Mesothelial cell of epicardium (in vitro differentiated cells): ENCODE measurements around the gene RNF187. TPM values are rescaled to one million over a fixed set of nuclear protein-coding genes. Genes with fewer than 3 reads are reported as not detected.

Source experiments
- DNase-seq, 2 experiments: peaks; one replicate each; pipeline ENCODE4 v3.0.0; 2021; ENCODE audit warnings: low spot score in 2 of 2; ENCODE audit not compliant: unreplicated experiment in 2 of 2
- H3K27ac Mint-ChIP-seq: 2 replicates; pipeline ENCODE4 v1.8.0; 2021; ENCODE audit warnings: mixed read lengths
- H3K27me3 Mint-ChIP-seq: 2 replicates; pipeline ENCODE4 v1.8.0; 2021; ENCODE audit warnings: low read depth, mixed read lengths
- H3K36me3 Mint-ChIP-seq: 2 replicates; pipeline ENCODE4 v1.8.0; 2021; ENCODE audit warnings: mixed read lengths
- H3K4me1 Mint-ChIP-seq: 2 replicates; pipeline ENCODE4 v1.8.0; 2021; ENCODE audit warnings: mixed read lengths
- H3K4me3 Mint-ChIP-seq: 2 replicates; pipeline ENCODE4 v1.8.0; 2021; ENCODE audit warnings: mild to moderate bottlenecking, moderate library complexity, mixed read lengths
- H3K9me3 Mint-ChIP-seq: 2 replicates; pipeline ENCODE4 v1.8.0; 2021; ENCODE audit warnings: mixed read lengths
- total RNA-seq: library from RNA; stranded (reverse); gene quantifications from 3 replicates; pipeline ENCODE4 v1.2.1, GENCODE V29; 2021
- TF ChIP-seq, protein P1 (sequence below): fragments of 200-600 bp; sonication (generic); IDR thresholded peaks from one replicate; pipeline ENCODE4 v1.5.0; 2021; ENCODE audit warnings: antibody characterized with exemption; ENCODE audit not compliant: unreplicated experiment

RNF187 gene
- total RNA-seq, 1 donor from 2014 or later = 85.1 TPM

DNA sequence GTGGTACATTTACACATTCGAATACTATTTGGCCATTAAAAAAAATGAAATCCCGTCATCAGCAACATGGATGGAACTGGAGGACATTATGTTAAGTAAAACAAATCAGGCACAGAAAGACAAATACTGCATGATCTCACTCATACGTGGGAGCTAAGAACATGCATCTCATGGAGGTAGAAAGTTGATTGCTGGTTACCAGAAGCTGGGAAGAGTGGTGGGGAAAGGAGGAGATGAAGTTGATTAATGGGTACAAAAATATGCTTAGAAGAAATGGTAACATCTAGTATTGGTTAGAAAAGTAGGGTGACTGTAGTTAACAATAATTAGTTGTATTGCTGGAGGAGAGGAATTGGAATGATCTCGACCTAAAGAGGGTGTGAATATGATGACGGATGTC, 24.6 kb upstream of the RNF187 start:
- no peak overlapping the region for H3K4me3 Mint-ChIP-seq
- H3K27ac Mint-ChIP-seq = no peak overlapping the region
- H3K4me1 Mint-ChIP-seq = peaks cover 33% of the 10 kb centered on the region
- peaks cover 70% of the 10 kb centered on the region for H3K27me3 Mint-ChIP-seq
- H3K36me3 Mint-ChIP-seq = no peaks in the 10 kb centered on the region
- no peak for DNase-seq
- TF ChIP-seq, protein P1, sequence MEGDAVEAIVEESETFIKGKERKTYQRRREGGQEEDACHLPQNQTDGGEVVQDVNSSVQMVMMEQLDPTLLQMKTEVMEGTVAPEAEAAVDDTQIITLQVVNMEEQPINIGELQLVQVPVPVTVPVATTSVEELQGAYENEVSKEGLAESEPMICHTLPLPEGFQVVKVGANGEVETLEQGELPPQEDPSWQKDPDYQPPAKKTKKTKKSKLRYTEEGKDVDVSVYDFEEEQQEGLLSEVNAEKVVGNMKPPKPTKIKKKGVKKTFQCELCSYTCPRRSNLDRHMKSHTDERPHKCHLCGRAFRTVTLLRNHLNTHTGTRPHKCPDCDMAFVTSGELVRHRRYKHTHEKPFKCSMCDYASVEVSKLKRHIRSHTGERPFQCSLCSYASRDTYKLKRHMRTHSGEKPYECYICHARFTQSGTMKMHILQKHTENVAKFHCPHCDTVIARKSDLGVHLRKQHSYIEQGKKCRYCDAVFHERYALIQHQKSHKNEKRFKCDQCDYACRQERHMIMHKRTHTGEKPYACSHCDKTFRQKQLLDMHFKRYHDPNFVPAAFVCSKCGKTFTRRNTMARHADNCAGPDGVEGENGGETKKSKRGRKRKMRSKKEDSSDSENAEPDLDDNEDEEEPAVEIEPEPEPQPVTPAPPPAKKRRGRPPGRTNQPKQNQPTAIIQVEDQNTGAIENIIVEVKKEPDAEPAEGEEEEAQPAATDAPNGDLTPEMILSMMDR = no peak
- H3K9me3 Mint-ChIP-seq = no peaks in the 10 kb centered on the region

DNA sequence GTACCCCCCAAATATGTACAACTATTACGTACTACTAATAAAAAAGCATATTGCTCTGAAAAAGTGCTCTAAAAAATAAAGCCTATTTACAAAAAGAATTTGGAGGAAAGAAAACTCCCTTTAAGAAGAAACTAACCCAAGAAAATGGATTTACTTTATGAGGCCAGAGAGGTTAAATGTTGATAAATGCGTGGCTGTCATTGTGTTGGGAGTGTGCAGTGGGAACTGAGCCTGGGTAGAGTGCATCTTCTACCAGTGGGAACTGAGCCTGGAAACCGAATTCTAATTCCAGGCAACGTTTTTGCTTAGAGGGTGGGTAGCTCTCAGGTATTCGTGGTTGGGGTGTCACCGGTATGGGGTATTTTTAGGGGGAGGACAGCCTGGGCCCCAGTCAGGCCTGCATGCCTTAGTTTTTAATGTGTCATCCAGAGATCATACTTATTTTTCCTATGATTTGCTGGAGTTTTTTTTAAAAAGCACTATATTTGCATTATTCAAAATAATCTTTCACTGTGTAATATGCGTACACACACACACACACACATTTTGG, 24.1 kb upstream of the RNF187 start:
- H3K27me3 Mint-ChIP-seq = peaks cover 75% of the 10 kb centered on the region
- H3K36me3 Mint-ChIP-seq = no peaks in the 10 kb centered on the region
- H3K27ac Mint-ChIP-seq = no peak overlapping the region
- H3K9me3 Mint-ChIP-seq = no peaks in the 10 kb centered on the region
- TF ChIP-seq, protein P1 = no peak
- peak overlapping the region; percentile 78 for H3K4me3 Mint-ChIP-seq
- no peak for DNase-seq
- H3K4me1 Mint-ChIP-seq = peaks cover 31% of the 10 kb centered on the region

DNA sequence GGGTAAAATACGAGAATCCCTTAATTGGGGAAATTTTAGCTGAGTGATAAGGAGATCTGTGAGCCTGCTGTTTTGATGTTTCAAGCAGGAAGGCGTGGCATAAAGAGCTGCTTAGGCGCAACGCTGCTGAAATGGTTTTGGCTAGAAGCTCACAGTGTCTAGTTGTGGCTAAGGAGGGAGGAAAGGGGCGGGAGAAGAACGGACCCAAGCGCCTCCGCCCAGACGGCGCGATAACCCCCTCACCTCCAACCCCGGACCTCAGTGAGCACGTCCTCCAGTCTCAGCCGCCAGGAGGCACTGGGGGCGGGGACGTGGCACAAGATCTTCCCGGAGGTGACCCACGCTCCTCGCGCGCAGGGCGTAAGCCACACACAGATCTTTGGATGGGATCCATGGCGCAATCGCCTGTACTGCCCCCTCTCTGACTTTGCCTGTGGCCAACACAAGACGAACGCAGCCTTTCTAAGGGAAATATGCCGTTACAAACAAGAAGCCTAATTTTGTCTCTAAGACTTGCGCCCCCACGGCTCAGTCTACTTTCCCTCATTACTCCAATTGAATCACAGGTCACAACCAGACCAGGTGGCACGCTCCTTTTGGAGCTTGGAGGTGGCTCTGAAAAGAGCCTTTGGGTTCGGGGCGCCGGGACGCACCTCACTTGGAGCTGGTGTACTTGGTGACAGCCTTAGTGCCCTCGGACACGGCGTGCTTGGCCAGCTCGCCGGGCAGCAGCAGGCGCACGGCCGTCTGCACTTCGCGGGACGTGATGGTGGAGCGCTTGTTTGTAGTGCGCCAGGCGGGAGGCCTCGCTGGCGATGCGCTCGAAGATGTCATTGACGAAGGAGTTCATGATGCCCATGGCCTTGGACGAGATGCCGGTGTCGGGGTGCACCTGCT, 23.4 kb upstream of the RNF187 start:
- peaks cover 81% of the 10 kb centered on the region for H3K27me3 Mint-ChIP-seq
- H3K4me1 Mint-ChIP-seq = peaks cover 28% of the 10 kb centered on the region
- H3K4me3 Mint-ChIP-seq = peak overlapping the region; percentile 78

DNA sequence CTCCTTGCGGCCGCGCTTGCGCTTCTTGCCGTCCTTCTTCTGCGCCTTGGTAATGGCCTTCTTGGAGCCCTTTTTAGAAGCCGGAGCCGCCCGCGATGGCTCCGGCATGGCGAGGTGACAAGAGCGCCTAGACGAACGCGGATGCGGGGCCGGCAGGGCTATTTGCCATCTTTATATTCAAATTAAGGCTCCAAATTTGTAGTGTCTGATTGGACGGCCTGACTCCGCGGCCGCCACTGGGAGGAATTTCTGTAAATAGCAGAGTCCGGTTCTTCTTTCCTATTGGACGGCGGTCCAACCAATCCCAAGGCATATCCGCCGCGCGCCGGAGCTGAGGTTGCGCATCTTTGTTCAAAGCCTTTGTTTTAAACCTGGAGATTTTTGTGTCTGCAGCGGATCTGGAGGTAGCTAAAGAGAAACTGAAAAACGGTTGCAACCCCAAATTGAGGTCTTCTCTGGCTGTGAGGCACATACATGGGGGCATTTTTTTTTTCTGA, 22.6 kb upstream of the RNF187 start:
- H3K9me3 Mint-ChIP-seq = no peaks in the 10 kb centered on the region
- H3K4me1 Mint-ChIP-seq = peaks cover 24% of the 10 kb centered on the region
- H3K27me3 Mint-ChIP-seq = peaks cover 84% of the 10 kb centered on the region
- peak; percentile 71 to 85 for DNase-seq
- TF ChIP-seq, protein P1 = no peak
- no peaks in the 10 kb centered on the region for H3K36me3 Mint-ChIP-seq
- peak overlapping the region; percentile 78 for H3K4me3 Mint-ChIP-seq
- H3K27ac Mint-ChIP-seq = peak overlapping the region; percentile 84

More for the DNA sequence above, 23.4 kb upstream of the RNF187 start:
- no peaks in the 10 kb centered on the region for H3K36me3 Mint-ChIP-seq
- H3K27ac Mint-ChIP-seq = no peak overlapping the region
- no peaks in the 10 kb centered on the region for H3K9me3 Mint-ChIP-seq
- no peak for DNase-seq
- TF ChIP-seq, protein P1 = no peak

DNA sequence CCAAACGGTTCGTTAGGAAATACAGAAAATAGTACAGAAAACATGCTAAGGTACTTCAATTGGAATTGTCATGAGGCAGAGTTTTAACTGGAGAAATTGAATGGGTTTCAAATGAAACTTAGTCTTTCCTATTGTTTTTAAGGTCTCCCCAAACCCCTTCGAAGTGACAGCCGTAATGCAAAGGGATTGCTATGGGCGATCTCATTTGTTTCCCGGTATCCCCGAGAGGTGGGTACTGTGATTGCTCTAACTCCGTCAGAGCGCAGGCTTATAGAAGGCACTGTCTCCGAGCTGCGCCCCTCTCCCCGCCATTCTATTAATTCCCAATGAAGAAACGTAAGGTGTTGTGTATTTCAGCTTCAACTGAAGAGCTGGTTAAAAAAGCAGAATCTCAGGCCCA, 22.0 kb upstream of the RNF187 start:
- H3K4me3 Mint-ChIP-seq = peak overlapping the region; percentile 78
- H3K27me3 Mint-ChIP-seq = peaks cover 84% of the 10 kb centered on the region
- no peak for DNase-seq
- TF ChIP-seq, protein P1 = no peak
- peaks cover 24% of the 10 kb centered on the region for H3K4me1 Mint-ChIP-seq
- peak overlapping the region; percentile 84 for H3K27ac Mint-ChIP-seq
- H3K36me3 Mint-ChIP-seq = no peaks in the 10 kb centered on the region
- no peaks in the 10 kb centered on the region for H3K9me3 Mint-ChIP-seq
